IMR-90 (cell line): ENCODE data around the gene RAP2C. TPM values are rescaled to one million over a fixed set of nuclear protein-coding genes. Genes with fewer than 3 reads are reported as not detected.

Source experiments
- ATAC-seq: fragments of 200-7000 bp; cut with Tn5 transposase; 2 replicates; pipeline ENCODE4 v1.9.1; 2020; ENCODE audit warnings: low read depth, mild to moderate bottlenecking, moderate library complexity
- BruUV-seq: library from RNA; stranded (reverse); fragments of 400-500 nt; replicated peaks from 2 replicates; lab custom pipeline; 2021; lab: Mats Ljungman, UMichigan
- CTCF ChIA-PET: fragments of 300-600 bp; formaldehyde crosslinking; extraction: SDS; loops from one replicate; lab custom pipeline; 2021; ENCODE audit warnings: antibody characterized with exemption; lab: Yijun Ruan, JAX
- POLR2A ChIA-PET: fragments of 300-600 bp; sonication (Branson Sonifier 250); formaldehyde crosslinking; loops from one replicate; lab custom pipeline; 2022; ENCODE audit warnings: antibody characterized with exemption; ENCODE audit not compliant: unreplicated experiment; lab: Charles Lee
- DNase-seq: peaks from one replicate; pipeline ENCODE4 v3.0.0; 2013
- H2AFZ ChIP-seq: replicated peaks from 2 replicates; pipeline ENCODE3; 2013; ENCODE audit warnings: low read length, mild to moderate bottlenecking; ENCODE audit not compliant: poor library complexity
- H2AK5ac ChIP-seq: 2 replicates; pipeline ENCODE4 v1.6.1; 2013; ENCODE audit warnings: low read depth, low read length, inconsistent platforms
- H2AK9ac ChIP-seq: replicated peaks from 2 replicates; pipeline ENCODE3; 2013; ENCODE audit warnings: mild to moderate bottlenecking, low read depth, low read length, moderate library complexity; ENCODE audit not compliant: poor library complexity
- H2BK120ac ChIP-seq: 2 replicates; pipeline ENCODE4 v1.6.1; 2013; ENCODE audit warnings: low read depth, low read length, inconsistent platforms
- H2BK15ac ChIP-seq: 3 replicates; pipeline ENCODE4 v1.6.1; 2013; ENCODE audit warnings: low read depth, low read length, inconsistent platforms
- H2BK20ac ChIP-seq: 2 replicates; pipeline ENCODE4 v1.6.1; 2013; ENCODE audit warnings: low read depth, mild to moderate bottlenecking, inconsistent platforms, low read length, moderate library complexity
- H2BK5ac ChIP-seq: 2 replicates; pipeline ENCODE4 v1.6.1; 2013; ENCODE audit warnings: mild to moderate bottlenecking, low read depth, low read length, inconsistent platforms; ENCODE audit not compliant: poor library complexity, severe bottlenecking
- H3K14ac ChIP-seq: replicated peaks from 2 replicates; pipeline ENCODE4 v1.6.1; 2013; ENCODE audit warnings: low read depth, low read length, inconsistent platforms
- H3K18ac ChIP-seq: 2 replicates; pipeline ENCODE4 v1.6.1; 2013; ENCODE audit warnings: low read depth, low read length, control low read depth
- H3K23ac ChIP-seq: 2 replicates; pipeline ENCODE4 v1.6.1; 2013; ENCODE audit warnings: low read depth, low read length, inconsistent platforms
- H3K27ac ChIP-seq: 2 replicates; pipeline ENCODE4 v1.5.1; 2013; ENCODE audit warnings: mild to moderate bottlenecking, control low read depth, low read length; ENCODE audit not compliant: insufficient read depth
- H3K27me3 ChIP-seq: 2 replicates; pipeline ENCODE4 v1.6.1; 2013; ENCODE audit warnings: low read length; ENCODE audit not compliant: control insufficient read depth, insufficient read depth
- H3K36me3 ChIP-seq: 2 replicates; pipeline ENCODE4 v1.6.1; 2013; ENCODE audit warnings: low read length, mixed read lengths; ENCODE audit not compliant: control insufficient read depth, insufficient read depth
- H3K4ac ChIP-seq: 2 replicates; pipeline ENCODE4 v1.6.1; 2013; ENCODE audit warnings: low read depth, low read length, inconsistent platforms
- H3K4me1 ChIP-seq: 2 replicates; pipeline ENCODE4 v1.6.1; 2013; ENCODE audit warnings: low read length, mixed read lengths; ENCODE audit not compliant: control insufficient read depth, insufficient read depth
- H3K4me2 ChIP-seq: 2 replicates; pipeline ENCODE4 v1.6.1; 2013; ENCODE audit warnings: low read depth, mild to moderate bottlenecking, control low read depth, low read length, moderate library complexity
- H3K4me3 ChIP-seq: 2 replicates; pipeline ENCODE4 v1.5.1; 2013; ENCODE audit warnings: low read depth, mild to moderate bottlenecking, control low read depth, low read length, moderate library complexity; ENCODE audit not compliant: insufficient read depth
- H3K56ac ChIP-seq: 2 replicates; pipeline ENCODE4 v1.6.1; 2013; ENCODE audit warnings: low read length, inconsistent platforms; ENCODE audit not compliant: insufficient read depth; ENCODE audit errors: extremely low read depth
- H3K79me1 ChIP-seq, 2 experiments: 2 replicates each; pipeline ENCODE4 v1.6.1; 2013; ENCODE audit warnings: low read length in 2 of 2, inconsistent platforms in 1 of 2, low read depth in 1 of 2
- H3K9ac ChIP-seq: 2 replicates; pipeline ENCODE4 v1.6.1; 2013; ENCODE audit warnings: low read depth, low read length, control low read depth
- H3K9me1 ChIP-seq: 2 replicates; pipeline ENCODE4 v1.6.1; 2013; ENCODE audit warnings: low read length, inconsistent platforms; ENCODE audit not compliant: insufficient read depth
- H3K9me3 ChIP-seq: 2 replicates; pipeline ENCODE4 v1.6.1; 2013; ENCODE audit warnings: low read length; ENCODE audit not compliant: control insufficient read depth, insufficient read depth
- H4K20me1 ChIP-seq: 2 replicates; pipeline ENCODE4 v1.6.1; 2013; ENCODE audit warnings: low read length, inconsistent platforms; ENCODE audit not compliant: insufficient read depth
- H4K5ac ChIP-seq: 2 replicates; pipeline ENCODE4 v1.6.1; 2013; ENCODE audit warnings: mild to moderate bottlenecking, low read depth, low read length, control low read depth
- H4K8ac ChIP-seq, 2 experiments: 2 replicates each; pipeline ENCODE4 v1.6.1; 2013; ENCODE audit warnings: low read depth in 2 of 2, low read length in 2 of 2, control low read depth in 1 of 2, inconsistent platforms in 1 of 2
- H4K91ac ChIP-seq: 2 replicates; pipeline ENCODE4 v1.6.1; 2013; ENCODE audit warnings: low read depth, low read length, inconsistent platforms; ENCODE audit not compliant: insufficient read depth
- CEBPB ChIP-seq: IDR thresholded peaks from 2 replicates; pipeline ENCODE4 v1.6.1; 2012; ENCODE audit warnings: low read depth, low read length, improper control_type of control experiment
- CHD1 ChIP-seq: IDR thresholded peaks from 2 replicates; pipeline ENCODE4 v1.6.1; 2012; ENCODE audit warnings: low read depth, low read length, improper control_type of control experiment
- ELK1 ChIP-seq: fragments of 150-350 bp; IDR thresholded peaks from 2 replicates; pipeline ENCODE4 v1.6.1; 2016; ENCODE audit warnings: low read depth, mild to moderate bottlenecking, low read length, moderate library complexity, borderline replicate concordance
- FOS ChIP-seq: fragments of 150-350 bp; IDR thresholded peaks from 2 replicates; pipeline ENCODE4 v1.6.1; 2016; ENCODE audit warnings: low read depth, low read length
- MAFK ChIP-seq: IDR thresholded peaks from 2 replicates; pipeline ENCODE4 v1.6.1; 2012; ENCODE audit warnings: low read depth, low read length, improper control_type of control experiment
- MAZ ChIP-seq: IDR thresholded peaks from 2 replicates; pipeline ENCODE4 v1.6.1; 2012; ENCODE audit warnings: low read depth, mild to moderate bottlenecking, low read length, improper control_type of control experiment, moderate library complexity, borderline replicate concordance
- MXI1 ChIP-seq: IDR thresholded peaks from 2 replicates; pipeline ENCODE4 v1.6.1; 2012; ENCODE audit warnings: low read depth, mild to moderate bottlenecking, low read length, moderate library complexity, borderline replicate concordance
- NFE2L2 ChIP-seq: fragments of 150-350 bp; IDR thresholded peaks from 2 replicates; pipeline ENCODE4 v1.6.1; 2016; ENCODE audit warnings: low read depth, mild to moderate bottlenecking, low read length
- POLR2A ChIP-seq: IDR thresholded peaks from 2 replicates; pipeline ENCODE4 v1.6.1; 2012; ENCODE audit warnings: mild to moderate bottlenecking, low read depth, low read length
- RCOR1 ChIP-seq: IDR thresholded peaks from 2 replicates; pipeline ENCODE4 v1.6.1; 2012; ENCODE audit warnings: mild to moderate bottlenecking, low read length, improper control_type of control experiment; ENCODE audit not compliant: insufficient replicate concordance
- RFX5 ChIP-seq: IDR thresholded peaks from 2 replicates; pipeline ENCODE4 v1.8.0; 2012; ENCODE audit warnings: low read depth, mild to moderate bottlenecking, low read length, moderate library complexity
- SMC3 ChIP-seq: fragments of 150-350 bp; IDR thresholded peaks from 2 replicates; pipeline ENCODE4 v1.6.1; 2016; ENCODE audit warnings: low read depth, mild to moderate bottlenecking, antibody characterized with exemption, low read length, moderate library complexity
- USF2 ChIP-seq: fragments of 150-350 bp; IDR thresholded peaks from 2 replicates; pipeline ENCODE4 v1.6.1; 2017; ENCODE audit warnings: mild to moderate bottlenecking, antibody characterized with exemption, low read length, low read depth
- WGBS, 2 experiments: methylation state at CpG; one replicate each; pipeline versions ENCODE4 v1.1.5 to v1.1.7; 2013; ENCODE audit warnings: missing lambda C conversion rate in 2 of 2; ENCODE audit not compliant: insufficient read length in 1 of 2; ENCODE audit errors: extremely low coverage in 2 of 2; 5-methylcytosine and 5-hydroxymethylcytosine counted together
- dilution Hi-C: fragments of 300-500 bp; cut with HindIII; formaldehyde crosslinking; loops from one replicate; pipeline ENCODE4 v1.14.3; 2018; ENCODE audit warnings: low sequenced_read_pairs; ENCODE audit not compliant: unreplicated experiment
- in situ Hi-C: fragments of 300-500 bp; cut with MboI; formaldehyde crosslinking; loops from 3 replicates; pipeline ENCODE4 v1.14.3; 2019; ENCODE audit warnings: low sequenced_read_pairs, inconsistent platforms, mixed read lengths
- intact Hi-C: fragments of 100-400 bp; cut with micrococcal nuclease; formaldehyde crosslinking; loops from 2 replicates; pipeline ENCODE4 v1.10.0; 2022
- polyA plus RNA-seq, 3 experiments: library from polyadenylated mRNA; depleted of rRNA; stranded (reverse); fragments of >200 nt; gene quantifications; 2 replicates each; pipeline ENCODE4 v1.2.3, GENCODE V29; 2012; ENCODE audit warnings: low replicate concordance in 1 of 3
- total RNA-seq: library from RNA; depleted of rRNA; stranded (reverse); fragments of >200 nt; gene quantifications from 2 replicates; pipeline ENCODE4 v1.2.3, GENCODE V29; 2012

RAP2C gene
- total and polyA plus RNA-seq, 2 of the 4 experiments (the other 2 are of a cell fraction) = 7.6 to 24.9 TPM

GRCh38 chrX:132199941-132200340 lies 19.3 kb downstream of the RAP2C start:
- Histone ChIP-seq H4K8ac (no peak overlapping the region), H4K91ac (no peak overlapping the region), H2BK15ac (no peak overlapping the region), H3K56ac (no peak overlapping the region), H3K4ac (no peak overlapping the region), H4K5ac (no peak overlapping the region), H2BK5ac (no peak overlapping the region), H2BK120ac (no peak overlapping the region), H3K4me2 (no peak overlapping the region), H3K14ac (no peak overlapping the region), H3K23ac (no peak overlapping the region), H3K9me1 (no peaks in the 10 kb centered on the region), H3K36me3 (no peaks in the 10 kb centered on the region), H3K79me1 (no peaks in the 10 kb centered on the region), H3K9ac (no peak overlapping the region), H3K9me3 (no peaks in the 10 kb centered on the region), H2AK5ac (no peak overlapping the region), H3K27ac (no peak overlapping the region), H3K18ac (no peak overlapping the region), H3K4me3 (no peak overlapping the region), H2AFZ (no peak overlapping the region), H3K4me1 (no peaks in the 10 kb centered on the region), H3K27me3 (peaks cover 2% of the 10 kb centered on the region; the same call in 1 of the 2 replicates), H2BK20ac (no peak overlapping the region), H4K20me1 (no peaks in the 10 kb centered on the region), H2AK9ac (no peak overlapping the region)
- intact Hi-C loops = no loop called here
- dilution Hi-C loops = no loop called here
- ChIA-PET POLR2A (no interaction called here), CTCF (interaction anchor here (1.3 kb wide), 1 partner anchor 13 kb away, joined by 3 read pairs; no protein-coding TSS in a partner anchor)
- peak; percentile 42 for ATAC-seq
- WGBS, 2 experiments = 60% methylated on average over 1 of the region's 6 CpGs; no CpG with 5 or more reads in 1 of the 2 experiments
- BruUV-seq = no TSS peak
- no peak for TF ChIP-seq CHD1
- no peak for TF ChIP-seq MAZ
- no peak for TF ChIP-seq CEBPB
- no peak for TF ChIP-seq NFE2L2
- no peak for TF ChIP-seq SMC3
- TF ChIP-seq RCOR1 = no peak
- TF ChIP-seq MXI1 = no peak
- no peak for TF ChIP-seq MAFK
- TF ChIP-seq USF2 = no peak
- no peak for TF ChIP-seq POLR2A
- TF ChIP-seq FOS = no peak
- TF ChIP-seq ELK1 = no peak
- TF ChIP-seq RFX5 = no peak
- DNase-seq = no peak
- in situ Hi-C loops = no loop called here
